GM18868 (cell line): Measurements from ENCODE around the gene EVI5L.
"Not testable (repeated sequence)": the region's sequence is repeated elsewhere in the genome, so short reads cannot be mapped to it uniquely, and the experiment has no call there.

Source experiments
- ATAC-seq: cut with Tn5 transposase; IDR thresholded peaks from one replicate; pipeline ENCODE4 v1.9.1; 2021; ENCODE audit warnings: mild to moderate bottlenecking, moderate library complexity; ENCODE audit not compliant: unreplicated experiment

The EVI5L gene

GRCh38 chr19:7845390-7846154 is 15.6 kb downstream of the EVI5L start:
- no peak for ATAC-seq

- ATAC-seq = no peak
Observed at GRCh38 chr19:7846155-7846646, 16.2 kb downstream of the EVI5L start.

- ATAC-seq = no peak
Observed at GRCh38 chr19:7847664-7848063, 17.6 kb downstream of the EVI5L start.

- no peak for ATAC-seq
Observed at GRCh38 chr19:7848779-7849457, 18.9 kb downstream of the EVI5L start.

GRCh38 chr19:7849631-7849999 is 19.6 kb downstream of the EVI5L start:
- no peak for ATAC-seq

GRCh38 chr19:7850000-7850813 is 20.2 kb downstream of the EVI5L start:
- no peak for ATAC-seq

GRCh38 chr19:7850945-7851622 is 21.1 kb downstream of the EVI5L start:
- ATAC-seq = no peak

- no peak for ATAC-seq
Observed at GRCh38 chr19:7851623-7852500, 21.8 kb downstream of the EVI5L start.

GRCh38 chr19:7852851-7853769 is 23.1 kb downstream of the EVI5L start:
- ATAC-seq = no peak

- ATAC-seq = no peak
Observed at GRCh38 chr19:7853770-7854128, 23.7 kb downstream of the EVI5L start.

GRCh38 chr19:7855426-7856108 is 25.5 kb downstream of the EVI5L start:
- no peak for ATAC-seq

GRCh38 chr19:7856109-7856591 is 26.1 kb downstream of the EVI5L start:
- no peak for ATAC-seq

GRCh38 chr19:7856679-7857663 is 27.0 kb downstream of the EVI5L start:
- ATAC-seq = no peak

- ATAC-seq = no peak
Observed at GRCh38 chr19:7857727-7858108, 27.7 kb downstream of the EVI5L start.

- ATAC-seq = no peak
Observed at GRCh38 chr19:7858109-7858770, 28.2 kb downstream of the EVI5L start.

GRCh38 chr19:7859087-7859486 is 29.1 kb downstream of the EVI5L start:
- not testable (repeated sequence) for ATAC-seq
